K562 (cell line): Measurements from ENCODE around the gene PACS1. TPM values are rescaled to one million over a fixed set of nuclear protein-coding genes. Genes with fewer than 3 reads are reported as not detected.
A peak's percentile ranks its signal among the peaks of the same experiment; 100 is the strongest.

Experiments used
- CREB1 ChIP-seq, 2 experiments: sonication (generic) in 1 of 2; formaldehyde crosslinking in 1 of 2; IDR thresholded peaks; 2 replicates each; pipeline versions ENCODE4 v1.6.1 to v1.8.0; 2012 to 2022; ENCODE audit warnings: inconsistent platforms in 1 of 2, mild to moderate bottlenecking in 1 of 2, missing genetic modification reagents in 1 of 2, moderate library complexity in 1 of 2
- FOXK1 ChIP-seq: sonication (generic); formaldehyde crosslinking; IDR thresholded peaks from 2 replicates; pipeline ENCODE4 v1.8.0; 2022; ENCODE audit warnings: missing genetic modification reagents, mild to moderate bottlenecking, borderline replicate concordance
- GMEB1 ChIP-seq: fragments of 250-450 bp; sonication (Bioruptor Pico); IDR thresholded peaks from 2 replicates; pipeline ENCODE4 v1.4.0; 2020; ENCODE audit warnings: mild to moderate bottlenecking
- HNRNPLL ChIP-seq: fragments of 200-400 bp; formaldehyde crosslinking; IDR thresholded peaks from 2 replicates; pipeline ENCODE4 v1.6.1; 2017; ENCODE audit warnings: low read length, low read depth, mild to moderate bottlenecking; ENCODE audit not compliant: poor library complexity, severe bottlenecking
- MEIS2 ChIP-seq: fragments of 450-650 bp; IDR thresholded peaks from 2 replicates; pipeline ENCODE4 v1.6.1; 2014; ENCODE audit warnings: mild to moderate bottlenecking; ENCODE audit not compliant: partially characterized antibody
- NCOR1 ChIP-seq: fragments of 450-650 bp; IDR thresholded peaks from 2 replicates; pipeline ENCODE4 v1.6.1; 2016; ENCODE audit warnings: mild to moderate bottlenecking, moderate library complexity
- NFYB ChIP-seq: IDR thresholded peaks from 2 replicates; pipeline ENCODE4 v1.6.1; 2011; ENCODE audit warnings: mild to moderate bottlenecking, moderate library complexity; ENCODE audit not compliant: insufficient read length; ENCODE audit errors: extremely low read depth
- PTRF ChIP-seq: fragments of 450-650 bp; IDR thresholded peaks from 2 replicates; pipeline ENCODE4 v1.6.1; 2016; ENCODE audit warnings: mild to moderate bottlenecking, missing genetic modification characterization, missing compliant biosample characterization
- RBM14 ChIP-seq: fragments of 200-400 bp; formaldehyde crosslinking; IDR thresholded peaks from 2 replicates; pipeline ENCODE4 v1.6.1; 2018; ENCODE audit warnings: low read depth, mild to moderate bottlenecking, low read length, moderate library complexity, borderline replicate concordance; ENCODE audit not compliant: insufficient read depth
- SAP30 ChIP-seq: fragments of 200-600 bp; sonication (generic); IDR thresholded peaks from 2 replicates; pipeline ENCODE4 v1.6.1; 2012; ENCODE audit warnings: borderline replicate concordance, low read depth, mild to moderate bottlenecking, moderate library complexity, low read length, control low read depth, inconsistent platforms; ENCODE audit not compliant: insufficient read depth, poor library complexity, severe bottlenecking
- U2AF1 ChIP-seq: fragments of 200-400 bp; formaldehyde crosslinking; optimal IDR thresholded peaks from 2 replicates; pipeline ENCODE3; 2017; ENCODE audit warnings: mild to moderate bottlenecking, low read depth, low read length, moderate library complexity
- UBTF ChIP-seq, 2 experiments: IDR thresholded peaks; 2 replicates each; pipeline ENCODE4 v1.6.1; 2012; ENCODE audit warnings: improper control_type of control experiment in 2 of 2, low read depth in 2 of 2, low read length in 2 of 2, borderline replicate concordance in 1 of 2
- ZNF143 ChIP-seq: sonication (generic); formaldehyde crosslinking; IDR thresholded peaks from 2 replicates; pipeline ENCODE4 v1.9.0; 2022; ENCODE audit warnings: mild to moderate bottlenecking, missing genetic modification reagents
- ZNF253 ChIP-seq: fragments of 250-450 bp; sonication (Bioruptor Pico); conservative IDR thresholded peaks from 2 replicates; pipeline ENCODE4 v1.6.1; 2021; ENCODE audit warnings: mild to moderate bottlenecking
- ZNF589 ChIP-seq: fragments of 200-800 bp; sonication (Bioruptor generic); IDR thresholded peaks from 2 replicates; pipeline ENCODE4 v1.6.1; 2016; ENCODE audit warnings: low read depth, missing genetic modification characterization, missing compliant biosample characterization
- polyA plus RNA-seq, 8 experiments: library from polyadenylated mRNA; depleted of rRNA in 4 of 8; stranded (reverse) in 5 of 8; unstranded in 3 of 8; fragments of >200 nt; fragmentation: Nextera tagmentation in 2 of 8; fragmentation: Illumina TruSeq in 1 of 8; extraction: Ambion mirVana in 2 of 8; extraction: Trizol in 1 of 8; gene quantifications; 2 replicates each; pipeline versions ENCODE4 v1.2.1 to v1.2.3, GENCODE V29; 2011 to 2014; ENCODE audit warnings: inconsistent platforms in 1 of 8, missing spikeins in 1 of 8
- total RNA-seq, 7 experiments: library from RNA; depleted of rRNA in 6 of 7; stranded (reverse); fragments of >200 nt in 6 of 7; fragmentation: Illumina TruSeq in 2 of 7; extraction: Trizol in 2 of 7; gene quantifications; 2 replicates each; pipeline versions ENCODE4 v1.2.1 to v1.2.3, GENCODE V29; 2011 to 2021; ENCODE audit warnings: low replicate concordance in 1 of 7
- TF ChIP-seq, protein P1 (sequence below): fragments of 450-650 bp; IDR thresholded peaks from 2 replicates; pipeline ENCODE4 v1.6.1; 2016; ENCODE audit warnings: antibody characterized with exemption
- TF ChIP-seq, protein P2 (sequence below): sonication (generic); formaldehyde crosslinking; IDR thresholded peaks from 2 replicates; pipeline ENCODE4 v1.8.1; 2023; ENCODE audit warnings: mild to moderate bottlenecking, missing genetic modification reagents

The PACS1 gene
- total and polyA plus RNA-seq, 9 of the 15 experiments (the other 6 are each of a cell fraction or from before 2014, with no cell fraction given): 0.34 to 28.1 (median 8.5) TPM

DNA sequence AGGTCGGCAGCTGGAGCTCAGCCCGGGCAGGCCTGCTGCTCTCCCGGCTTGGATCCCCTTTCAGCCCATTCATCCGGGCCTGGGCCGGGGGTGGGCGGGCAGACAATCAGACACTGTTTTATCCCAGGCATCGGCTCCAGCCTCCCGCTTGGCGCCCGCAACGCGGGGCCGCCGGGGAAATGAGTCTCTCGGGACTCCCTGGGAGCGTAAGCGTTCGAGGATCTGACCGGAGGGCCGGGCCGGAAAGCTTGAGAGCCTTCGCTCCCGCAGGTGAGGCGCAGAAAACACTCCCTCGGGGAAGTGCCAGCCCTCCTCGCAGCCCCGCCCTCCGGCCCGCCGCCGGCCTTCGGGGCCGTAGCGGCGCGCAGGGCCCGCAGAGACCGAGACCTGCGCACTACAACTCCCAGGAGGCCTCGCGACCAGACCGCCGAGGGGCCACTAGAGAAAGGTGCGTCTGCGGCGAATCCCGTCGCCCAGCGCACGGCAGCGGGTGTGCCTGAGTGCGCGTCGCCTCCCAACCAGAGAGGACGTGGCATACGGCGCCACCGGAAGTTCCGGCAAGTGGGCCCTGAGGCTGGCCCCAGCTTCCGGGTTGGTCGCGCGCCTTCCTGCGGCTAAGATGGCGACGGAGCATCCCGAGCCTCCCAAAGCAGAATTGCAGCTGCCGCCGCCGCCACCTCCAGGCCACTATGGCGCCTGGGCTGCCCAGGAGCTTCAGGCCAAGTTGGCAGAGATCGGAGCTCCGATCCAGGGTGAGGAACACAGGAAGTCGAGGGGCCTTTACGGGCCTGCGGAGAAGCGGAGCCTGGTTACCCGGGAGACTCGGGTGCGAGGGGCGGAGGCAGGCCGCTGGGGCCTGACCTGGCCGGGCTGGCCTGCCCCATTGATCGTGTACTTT, 18.1 kb upstream of the PACS1 start, which contains the start of gene SF3B2 (continued):
- TF ChIP-seq UBTF (IDR thresholded peaks at IDR 0.05; ENCODE audit: borderline replicate concordance in 1 of 2, low read depth in 2 of 2, low read length in 2 of 2) (peak; percentile 61 to 73; a peak in 1 of 4 replicates), NFYB (peak; percentile 11), PTRF (tag) (no peak), ZNF143 (CRISPR knock-in tag) (peak; percentile 95), HNRNPLL (peak; percentile 87), SAP30 (peak; percentile 41), NCOR1 (no peak), CREB1 (IDR thresholded peaks at IDR 0.05) (peak; percentile 94), CREB1 (CRISPR knock-in tag; IDR thresholded peaks at IDR 0.05) (peak; percentile 96), MEIS2 (peak; percentile 85), GMEB1 (CRISPR knock-in tag) (peak; percentile 96), U2AF1 (no peak), RBM14 (0 out of 2 replicates have a peak, but pooled peaks have one; percentile 10), ZNF589 (no peak), FOXK1 (CRISPR knock-in tag) (no peak), ZNF253 (CRISPR knock-in tag) (no peak)
- TF ChIP-seq, protein P1, sequence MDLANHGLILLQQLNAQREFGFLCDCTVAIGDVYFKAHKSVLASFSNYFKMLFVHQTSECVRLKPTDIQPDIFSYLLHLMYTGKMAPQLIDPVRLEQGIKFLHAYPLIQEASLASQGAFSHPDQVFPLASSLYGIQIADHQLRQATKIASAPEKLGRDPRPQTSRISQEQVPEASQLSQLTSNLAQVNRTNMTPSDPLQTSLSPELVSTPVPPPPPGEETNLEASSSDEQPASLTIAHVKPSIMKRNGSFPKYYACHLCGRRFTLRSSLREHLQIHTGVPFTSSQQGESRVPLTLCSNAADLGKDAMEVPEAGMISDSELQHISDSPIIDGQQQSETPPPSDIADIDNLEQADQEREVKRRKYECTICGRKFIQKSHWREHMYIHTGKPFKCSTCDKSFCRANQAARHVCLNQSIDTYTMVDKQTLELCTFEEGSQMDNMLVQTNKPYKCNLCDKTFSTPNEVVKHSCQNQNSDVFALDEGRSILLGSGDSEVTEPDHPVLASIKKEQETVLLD: peak; percentile 81
- TF ChIP-seq, protein P2, sequence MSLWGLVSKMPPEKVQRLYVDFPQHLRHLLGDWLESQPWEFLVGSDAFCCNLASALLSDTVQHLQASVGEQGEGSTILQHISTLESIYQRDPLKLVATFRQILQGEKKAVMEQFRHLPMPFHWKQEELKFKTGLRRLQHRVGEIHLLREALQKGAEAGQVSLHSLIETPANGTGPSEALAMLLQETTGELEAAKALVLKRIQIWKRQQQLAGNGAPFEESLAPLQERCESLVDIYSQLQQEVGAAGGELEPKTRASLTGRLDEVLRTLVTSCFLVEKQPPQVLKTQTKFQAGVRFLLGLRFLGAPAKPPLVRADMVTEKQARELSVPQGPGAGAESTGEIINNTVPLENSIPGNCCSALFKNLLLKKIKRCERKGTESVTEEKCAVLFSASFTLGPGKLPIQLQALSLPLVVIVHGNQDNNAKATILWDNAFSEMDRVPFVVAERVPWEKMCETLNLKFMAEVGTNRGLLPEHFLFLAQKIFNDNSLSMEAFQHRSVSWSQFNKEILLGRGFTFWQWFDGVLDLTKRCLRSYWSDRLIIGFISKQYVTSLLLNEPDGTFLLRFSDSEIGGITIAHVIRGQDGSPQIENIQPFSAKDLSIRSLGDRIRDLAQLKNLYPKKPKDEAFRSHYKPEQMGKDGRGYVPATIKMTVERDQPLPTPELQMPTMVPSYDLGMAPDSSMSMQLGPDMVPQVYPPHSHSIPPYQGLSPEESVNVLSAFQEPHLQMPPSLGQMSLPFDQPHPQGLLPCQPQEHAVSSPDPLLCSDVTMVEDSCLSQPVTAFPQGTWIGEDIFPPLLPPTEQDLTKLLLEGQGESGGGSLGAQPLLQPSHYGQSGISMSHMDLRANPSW (CRISPR knock-in tag): 0 out of 2 replicates have a peak, but pooled peaks have one; percentile 17
